GM21528 (cell line): ENCODE results near the gene SLC3A2.
"Not testable (repeated sequence)": the region's sequence is repeated elsewhere in the genome, so short reads cannot be mapped to it uniquely, and the experiment has no call there.

Experiments used
- ATAC-seq: cut with Tn5 transposase; IDR thresholded peaks from one replicate; pipeline ENCODE4 v1.9.1; 2021; ENCODE audit warnings: mild to moderate bottlenecking, moderate library complexity; ENCODE audit not compliant: unreplicated experiment, low FRiP score

The SLC3A2 gene

GRCh38 chr11:62925745-62926679 lies 45.3 kb downstream of the SLC3A2 start:
- no peak for ATAC-seq

DNA sequence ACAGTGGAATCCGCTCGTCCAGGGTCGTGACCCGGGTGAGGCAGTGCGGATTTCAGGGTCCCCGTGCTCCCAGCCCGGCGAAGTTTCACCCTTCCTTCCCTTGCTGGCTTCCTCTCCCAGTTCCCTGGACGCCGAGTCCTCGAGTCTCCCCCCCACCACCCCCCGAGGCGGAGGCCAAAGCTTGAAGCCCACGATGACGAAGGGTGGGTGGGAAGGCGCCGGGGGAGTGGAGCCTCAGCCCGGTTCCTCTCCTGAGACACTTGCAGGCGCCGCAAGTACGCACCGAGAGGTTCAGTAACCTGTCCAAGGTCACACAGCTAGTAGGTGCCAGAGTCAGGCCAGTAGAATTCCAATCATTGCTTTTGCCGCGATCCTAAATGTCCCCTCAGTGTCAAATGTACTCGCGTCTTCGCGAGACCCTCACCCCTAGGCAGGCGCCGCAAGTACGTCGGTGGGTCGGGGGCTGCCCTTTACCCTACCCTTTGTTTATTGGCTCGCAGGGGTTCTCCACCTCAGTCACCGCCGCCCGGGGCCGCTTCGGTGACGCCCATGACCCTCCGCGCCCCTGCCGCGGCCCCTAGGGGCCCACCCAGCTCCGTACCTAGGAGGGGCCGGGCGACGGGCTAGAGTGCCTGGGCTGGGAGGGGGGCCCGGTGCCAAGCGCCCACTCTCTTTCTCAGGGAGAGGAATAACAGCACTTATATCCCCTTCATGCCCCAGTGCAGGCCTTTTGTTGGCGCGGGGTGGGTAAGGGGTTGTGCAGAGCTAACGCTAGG lies 46.2 kb downstream of the SLC3A2 start:
- ATAC-seq, result no peak

GRCh38 chr11:62928011-62928410 lies 47.3 kb downstream of the SLC3A2 start:
- ATAC-seq, result no peak

- no peak for ATAC-seq
These were observed 49.5 kb downstream of the SLC3A2 start for GRCh38 chr11:62930157-62930556.

GRCh38 chr11:62930666-62931065 lies 50.0 kb downstream of the SLC3A2 start:
- no peak for ATAC-seq

DNA sequence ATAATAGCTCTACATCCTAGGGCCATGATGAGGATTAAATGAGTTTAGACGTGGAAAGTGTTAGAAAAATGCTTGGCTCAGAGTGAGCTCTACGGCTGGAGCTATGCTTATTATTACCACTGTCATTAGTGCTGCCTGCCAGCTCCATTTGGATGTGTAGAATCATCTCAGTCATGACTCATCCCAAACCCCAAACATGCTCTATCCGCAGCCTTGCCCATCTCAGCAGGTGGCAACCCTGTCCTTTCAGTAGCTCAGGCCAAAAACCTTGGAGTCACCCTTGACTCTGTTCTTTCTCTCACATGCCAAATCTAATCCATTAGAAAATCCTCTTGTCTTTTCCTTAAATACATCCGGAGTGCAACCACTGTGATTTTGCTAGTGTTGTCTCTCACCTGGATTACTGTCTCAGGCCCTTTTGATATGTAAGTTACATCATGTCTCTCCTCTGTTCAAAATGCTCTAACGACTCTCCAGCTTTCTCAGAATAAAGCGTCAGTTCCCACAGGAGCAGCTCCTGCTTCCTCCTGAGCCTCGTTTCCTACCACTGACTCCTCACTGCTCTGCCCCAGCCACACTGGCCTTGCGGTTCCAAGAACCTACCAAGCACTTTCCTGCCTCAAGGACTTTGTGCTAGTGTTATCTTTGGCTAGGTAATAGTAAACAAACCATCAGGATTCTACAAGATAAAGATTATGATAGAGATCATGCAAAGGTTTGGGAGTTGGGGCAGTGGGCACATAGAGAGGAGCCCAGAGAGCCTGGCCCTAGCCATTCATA lies 51.0 kb downstream of the SLC3A2 start:
- no peak for ATAC-seq

- no peak for ATAC-seq
These were observed 52.6 kb downstream of the SLC3A2 start for GRCh38 chr11:62933285-62933684.

DNA sequence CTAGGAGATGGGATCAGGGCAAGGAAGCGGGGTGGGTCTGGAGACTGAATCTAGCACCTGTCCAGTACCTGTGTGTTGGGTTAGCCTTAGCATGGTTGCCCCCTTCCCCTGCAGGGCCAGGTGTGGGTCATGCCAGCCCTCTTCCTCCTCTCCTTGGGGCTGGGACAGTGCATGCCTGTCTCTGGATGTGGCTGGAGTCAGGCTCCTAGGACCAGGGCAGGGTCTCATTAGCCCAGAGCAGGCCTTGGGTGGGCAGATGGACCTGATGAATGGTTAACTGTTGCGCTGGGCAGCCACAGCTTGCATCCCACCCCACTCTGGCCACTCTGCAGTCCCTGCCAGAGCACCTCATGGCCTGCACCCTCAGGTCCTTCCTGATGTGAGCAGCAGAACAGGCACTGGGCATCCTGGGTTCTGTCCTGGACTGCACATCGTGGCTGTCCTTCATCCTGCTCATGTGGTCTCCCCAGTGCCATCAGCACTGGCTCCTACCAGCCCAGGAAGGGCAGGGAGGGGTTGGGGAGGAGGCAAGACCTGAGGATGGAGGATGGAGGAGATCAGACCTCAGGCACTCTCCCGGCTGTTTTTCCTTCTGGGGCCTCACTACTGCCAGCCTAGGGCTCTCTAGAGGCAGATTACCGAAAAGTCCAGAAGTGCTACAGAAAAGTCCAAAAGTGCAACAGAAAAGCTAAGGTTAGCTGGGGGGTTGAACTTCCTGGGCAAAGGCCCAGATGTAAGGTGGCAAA lies 53.2 kb downstream of the SLC3A2 start:
- ATAC-seq, result no peak

DNA sequence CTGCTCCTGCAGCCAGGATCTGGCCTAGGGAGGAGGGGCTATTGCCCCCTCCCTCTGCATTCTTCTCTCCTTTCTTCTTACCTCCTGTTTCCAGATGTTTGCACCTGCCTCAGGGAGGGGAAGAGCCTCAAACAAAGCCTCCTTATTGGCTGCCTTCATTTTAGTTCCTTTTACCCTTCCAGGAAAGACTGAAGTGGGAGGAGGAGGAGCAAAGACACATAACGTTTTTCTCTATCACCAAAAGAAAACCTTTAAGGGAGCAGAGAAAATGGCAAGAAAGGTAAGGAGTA lies 53.7 kb downstream of the SLC3A2 start:
- ATAC-seq, result no peak

DNA sequence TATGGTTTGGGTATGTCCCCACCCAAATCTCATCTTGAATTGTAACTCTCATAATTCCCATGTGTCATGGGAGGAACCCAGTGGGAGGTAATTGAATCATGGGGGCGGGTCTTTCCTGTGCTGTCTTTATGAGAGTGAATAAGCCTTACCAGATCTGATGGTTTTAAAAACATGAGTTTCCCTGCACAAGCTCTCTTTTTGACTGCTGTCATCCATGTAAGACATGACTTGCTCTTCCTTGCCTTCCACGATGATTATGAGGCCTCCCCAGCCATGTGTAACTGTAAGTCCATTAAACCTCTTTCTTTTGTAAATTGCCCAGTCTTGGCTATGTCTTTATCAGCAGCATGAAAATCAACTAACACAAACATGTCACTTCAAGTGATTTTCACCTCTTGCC lies 56.8 kb downstream of the SLC3A2 start:
- not testable (repeated sequence) for ATAC-seq
